ENCODE results near the gene AGAP1.

DNA sequence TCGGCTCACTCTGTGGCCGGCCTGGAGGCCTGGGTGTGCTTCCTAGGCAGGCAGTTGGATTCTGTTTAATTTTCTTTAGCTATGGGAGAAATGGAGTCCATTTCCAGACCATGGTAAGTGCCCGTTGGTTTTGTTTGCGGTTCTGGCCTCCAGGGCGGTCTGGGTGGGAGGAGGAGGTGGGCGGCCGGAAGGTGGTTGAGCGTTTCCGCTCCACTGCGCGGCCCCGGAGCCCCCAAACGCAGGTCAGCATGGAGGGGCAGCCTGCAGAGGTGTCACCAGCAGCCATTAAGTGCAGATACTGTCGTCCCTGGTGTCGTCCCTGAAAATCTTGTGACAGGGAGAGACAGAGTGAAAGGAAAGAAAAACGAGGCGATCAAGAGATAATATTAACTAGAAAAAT, 370.5 kb downstream of the AGAP1 start:
- TF ChIP-seq, protein P1, sequence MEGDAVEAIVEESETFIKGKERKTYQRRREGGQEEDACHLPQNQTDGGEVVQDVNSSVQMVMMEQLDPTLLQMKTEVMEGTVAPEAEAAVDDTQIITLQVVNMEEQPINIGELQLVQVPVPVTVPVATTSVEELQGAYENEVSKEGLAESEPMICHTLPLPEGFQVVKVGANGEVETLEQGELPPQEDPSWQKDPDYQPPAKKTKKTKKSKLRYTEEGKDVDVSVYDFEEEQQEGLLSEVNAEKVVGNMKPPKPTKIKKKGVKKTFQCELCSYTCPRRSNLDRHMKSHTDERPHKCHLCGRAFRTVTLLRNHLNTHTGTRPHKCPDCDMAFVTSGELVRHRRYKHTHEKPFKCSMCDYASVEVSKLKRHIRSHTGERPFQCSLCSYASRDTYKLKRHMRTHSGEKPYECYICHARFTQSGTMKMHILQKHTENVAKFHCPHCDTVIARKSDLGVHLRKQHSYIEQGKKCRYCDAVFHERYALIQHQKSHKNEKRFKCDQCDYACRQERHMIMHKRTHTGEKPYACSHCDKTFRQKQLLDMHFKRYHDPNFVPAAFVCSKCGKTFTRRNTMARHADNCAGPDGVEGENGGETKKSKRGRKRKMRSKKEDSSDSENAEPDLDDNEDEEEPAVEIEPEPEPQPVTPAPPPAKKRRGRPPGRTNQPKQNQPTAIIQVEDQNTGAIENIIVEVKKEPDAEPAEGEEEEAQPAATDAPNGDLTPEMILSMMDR (IDR thresholded peaks at IDR 0.05) = no peak
- TF ChIP-seq POLR2A (IDR thresholded peaks at IDR 0.05) = no peak

Data from uterus (tissue), 2 donors.